CD14-positive monocyte (primary cell): ENCODE results near the gene C20orf204. TPM values are rescaled to one million over a fixed set of nuclear protein-coding genes. Genes with fewer than 3 reads are reported as not detected.

Experiments
- DNase-seq, 3 donors: peaks; one replicate each; pipeline ENCODE4 v3.0.0-alpha.2; 2011 to 2022
- H2AFZ ChIP-seq: 2 replicates; pipeline ENCODE4 v1.6.0; 2012; ENCODE audit warnings: mild to moderate bottlenecking, low read depth, low read length, inconsistent platforms; ENCODE audit not compliant: insufficient read depth, poor library complexity, severe bottlenecking
- H3K27ac ChIP-seq, 2 donors: 1 replicate in 1 of 2; 2 replicates in 1 of 2; pipeline ENCODE4 v1.5.1; 2012 to 2013; ENCODE audit warnings: low read length in 2 of 2, control low read depth in 1 of 2, inconsistent platforms in 1 of 2, low read depth in 1 of 2, mild to moderate bottlenecking in 1 of 2
- H3K27me3 ChIP-seq, 2 donors: one replicate each; pipeline versions ENCODE4 v1.6.0 to v1.6.1; 2011 to 2013; ENCODE audit warnings: low read length in 2 of 2; ENCODE audit not compliant: control insufficient read depth in 2 of 2, insufficient read depth in 2 of 2
- H3K36me3 ChIP-seq, 2 donors: replicated peaks in 1 of 2; 1 replicate in 1 of 2; 2 replicates in 1 of 2; pipeline versions ENCODE4 v1.5.1 to v1.6.1; 2012 to 2013; ENCODE audit warnings: low read length in 2 of 2, control low read depth in 1 of 2, inconsistent platforms in 1 of 2, mild to moderate bottlenecking in 1 of 2; ENCODE audit not compliant: insufficient read depth in 2 of 2, control insufficient read depth in 1 of 2
- H3K4me1 ChIP-seq, 2 donors: 1 replicate in 1 of 2; 2 replicates in 1 of 2; pipeline versions ENCODE4 v1.5.1 to v1.6.1; 2012 to 2013; ENCODE audit warnings: low read length in 2 of 2, control low read depth in 1 of 2, inconsistent platforms in 1 of 2, mild to moderate bottlenecking in 1 of 2, moderate library complexity in 1 of 2; ENCODE audit not compliant: insufficient read depth in 2 of 2, control insufficient read depth in 1 of 2
- H3K4me2 ChIP-seq: replicated peaks from 2 replicates; pipeline ENCODE3; 2012; ENCODE audit warnings: low read length, moderate library complexity, mild to moderate bottlenecking; ENCODE audit not compliant: poor library complexity, severe bottlenecking; ENCODE audit errors: extremely low read depth
- H3K4me3 ChIP-seq, 3 experiments: fragments of 200-600 bp in 1 of 3; sonication (generic) in 1 of 3; replicated peaks in 1 of 3; 1 replicate in 2 of 3; 2 replicates in 1 of 3; pipeline ENCODE4 v1.5.1; 2011 to 2013; ENCODE audit warnings: low read length in 3 of 3, mild to moderate bottlenecking in 3 of 3, control low read depth in 2 of 3, low read depth in 2 of 3, inconsistent platforms in 1 of 3, moderate library complexity in 1 of 3
- H3K79me2 ChIP-seq: 2 replicates; pipeline ENCODE4 v1.6.0; 2012; ENCODE audit warnings: mild to moderate bottlenecking, control low read depth, inconsistent platforms, low read length, moderate library complexity; ENCODE audit not compliant: insufficient read depth
- H3K9ac ChIP-seq: 2 replicates; pipeline ENCODE4 v1.6.0; 2017; ENCODE audit warnings: low read length, mild to moderate bottlenecking; ENCODE audit not compliant: insufficient read depth, poor library complexity, severe bottlenecking
- H3K9me3 ChIP-seq, 2 donors: replicated peaks in 1 of 2; 1 replicate in 1 of 2; 2 replicates in 1 of 2; pipeline versions ENCODE4 v1.5.1 to v1.6.1; 2012 to 2013; ENCODE audit warnings: low read length in 2 of 2, control low read depth in 1 of 2; ENCODE audit not compliant: control insufficient read depth in 1 of 2, insufficient read depth in 1 of 2
- H4K20me1 ChIP-seq: 2 replicates; pipeline ENCODE4 v1.6.0; 2012; ENCODE audit warnings: mild to moderate bottlenecking, low read length, control low read depth, moderate library complexity; ENCODE audit not compliant: insufficient read depth
- H3K27ac Mint-ChIP-seq, 7 donors: one replicate each; pipeline ENCODE4 v1.8.0; 2020; ENCODE audit warnings: mild to moderate bottlenecking in 7 of 7, mixed read lengths in 7 of 7, moderate library complexity in 6 of 7, inconsistent platforms in 2 of 7
- H3K27me3 Mint-ChIP-seq, 3 donors: one replicate each; pipeline ENCODE4 v1.8.0; 2021 to 2022; ENCODE audit warnings: low read depth in 3 of 3, mild to moderate bottlenecking in 3 of 3, mixed read lengths in 3 of 3, moderate library complexity in 3 of 3, inconsistent platforms in 1 of 3
- H3K36me3 Mint-ChIP-seq, 2 donors: one replicate each; pipeline ENCODE4 v1.8.0; 2020; ENCODE audit warnings: mixed read lengths in 2 of 2, inconsistent platforms in 1 of 2, mild to moderate bottlenecking in 1 of 2
- H3K4me1 Mint-ChIP-seq: one replicate; pipeline ENCODE4 v1.8.0; 2020; ENCODE audit warnings: mild to moderate bottlenecking, mixed read lengths
- H3K4me3 Mint-ChIP-seq, 2 donors: one replicate each; pipeline ENCODE4 v1.8.0; 2020; ENCODE audit warnings: mild to moderate bottlenecking in 2 of 2, mixed read lengths in 2 of 2, moderate library complexity in 1 of 2
- H3K9me3 Mint-ChIP-seq, 7 donors: one replicate each; pipeline ENCODE4 v1.8.0; 2020 to 2022; ENCODE audit warnings: mixed read lengths in 7 of 7, mild to moderate bottlenecking in 6 of 7, moderate library complexity in 6 of 7, inconsistent platforms in 2 of 7
- WGBS: methylation state at CpG from one replicate; pipeline ENCODE4 v1.1.5; 2013; ENCODE audit warnings: missing lambda C conversion rate; ENCODE audit not compliant: insufficient coverage; 5-methylcytosine and 5-hydroxymethylcytosine counted together
- intact Hi-C, 2 donors: fragments of 100-400 bp; cut with micrococcal nuclease; formaldehyde crosslinking; loops; one replicate each; pipeline versions ENCODE4 v1.15.0 to v1.15.1; 2023
- polyA plus RNA-seq, 3 donors: library from polyadenylated mRNA; depleted of rRNA in 1 of 3; unstranded in 2 of 3; stranded (reverse) in 1 of 3; fragments of 300-500 nt in 2 of 3; fragments of >200 nt in 1 of 3; fragmentation: Illumina TruSeq in 2 of 3; gene quantifications; 1 replicate in 2 of 3; 2 replicates in 1 of 3; pipeline ENCODE4 v1.2.3, GENCODE V29; 2012 to 2021
- TF ChIP-seq, protein P1 (sequence below): fragments of 200-600 bp; IDR thresholded peaks from one replicate; pipeline ENCODE4 v1.8.0; 2022; ENCODE audit warnings: antibody characterized with exemption, mild to moderate bottlenecking

C20orf204 gene
- polyA plus RNA-seq, 3 donors = 0.20 TPM; not detected in 2

DNA sequence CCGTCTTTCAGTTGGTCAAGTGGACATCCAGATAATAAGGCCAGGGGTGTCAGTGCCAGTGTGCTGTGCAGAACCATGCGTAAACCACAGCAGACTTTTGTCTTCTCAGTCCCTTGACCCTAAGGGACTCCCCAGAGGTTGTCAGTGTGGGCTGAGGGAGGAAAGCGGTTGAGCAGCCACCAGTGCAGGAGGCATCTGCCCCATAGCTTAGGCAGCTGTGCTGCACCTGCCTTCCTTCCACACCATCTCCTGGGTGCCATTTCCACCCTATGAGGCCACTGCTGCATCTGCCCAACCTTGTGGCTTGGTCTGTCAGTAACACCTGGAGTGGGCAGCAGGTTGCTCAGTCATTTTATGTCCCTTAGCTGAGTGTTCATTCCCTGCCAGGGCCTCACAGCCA lies 29.1 kb upstream of the C20orf204 start:
- H3K27me3 Mint-ChIP-seq = peaks cover 0 to 4% (median 0%) of the 10 kb centered on the region in 3 donors
- peaks cover 42% of the 10 kb centered on the region for H4K20me1 ChIP-seq
- WGBS = 100% methylated on average over 1 of the region's 3 CpGs
- H3K4me3 Mint-ChIP-seq = no peak overlapping the region
- H3K4me1 Mint-ChIP-seq = no peaks in the 10 kb centered on the region
- H3K27ac ChIP-seq = no peak overlapping the region
- H3K79me2 ChIP-seq = no peaks in the 10 kb centered on the region
- no peak overlapping the region for H3K4me3 ChIP-seq
- H3K9me3 ChIP-seq = peaks cover 0 to 7% of the 10 kb centered on the region in 2 donors
- H3K9me3 Mint-ChIP-seq = peaks cover 7 to 19% (median 10%) of the 10 kb centered on the region in 7 donors
- no peak overlapping the region for H3K9ac ChIP-seq
- no peak for DNase-seq
- intact Hi-C loops = no loop called here
- peaks cover 73 to 96% of the 10 kb centered on the region in 2 donors for H3K36me3 ChIP-seq
- peak overlapping the region in 1 of 7 donors; percentile 50 for H3K27ac Mint-ChIP-seq
- no peaks in the 10 kb centered on the region for H3K4me1 ChIP-seq
- no peak overlapping the region for H3K4me2 ChIP-seq
- peaks cover 71 to 93% of the 10 kb centered on the region in 2 donors for H3K36me3 Mint-ChIP-seq
- no peak overlapping the region for H2AFZ ChIP-seq
- TF ChIP-seq, protein P1, sequence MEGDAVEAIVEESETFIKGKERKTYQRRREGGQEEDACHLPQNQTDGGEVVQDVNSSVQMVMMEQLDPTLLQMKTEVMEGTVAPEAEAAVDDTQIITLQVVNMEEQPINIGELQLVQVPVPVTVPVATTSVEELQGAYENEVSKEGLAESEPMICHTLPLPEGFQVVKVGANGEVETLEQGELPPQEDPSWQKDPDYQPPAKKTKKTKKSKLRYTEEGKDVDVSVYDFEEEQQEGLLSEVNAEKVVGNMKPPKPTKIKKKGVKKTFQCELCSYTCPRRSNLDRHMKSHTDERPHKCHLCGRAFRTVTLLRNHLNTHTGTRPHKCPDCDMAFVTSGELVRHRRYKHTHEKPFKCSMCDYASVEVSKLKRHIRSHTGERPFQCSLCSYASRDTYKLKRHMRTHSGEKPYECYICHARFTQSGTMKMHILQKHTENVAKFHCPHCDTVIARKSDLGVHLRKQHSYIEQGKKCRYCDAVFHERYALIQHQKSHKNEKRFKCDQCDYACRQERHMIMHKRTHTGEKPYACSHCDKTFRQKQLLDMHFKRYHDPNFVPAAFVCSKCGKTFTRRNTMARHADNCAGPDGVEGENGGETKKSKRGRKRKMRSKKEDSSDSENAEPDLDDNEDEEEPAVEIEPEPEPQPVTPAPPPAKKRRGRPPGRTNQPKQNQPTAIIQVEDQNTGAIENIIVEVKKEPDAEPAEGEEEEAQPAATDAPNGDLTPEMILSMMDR = no peak
- H3K27me3 ChIP-seq = no peaks in the 10 kb centered on the region

DNA sequence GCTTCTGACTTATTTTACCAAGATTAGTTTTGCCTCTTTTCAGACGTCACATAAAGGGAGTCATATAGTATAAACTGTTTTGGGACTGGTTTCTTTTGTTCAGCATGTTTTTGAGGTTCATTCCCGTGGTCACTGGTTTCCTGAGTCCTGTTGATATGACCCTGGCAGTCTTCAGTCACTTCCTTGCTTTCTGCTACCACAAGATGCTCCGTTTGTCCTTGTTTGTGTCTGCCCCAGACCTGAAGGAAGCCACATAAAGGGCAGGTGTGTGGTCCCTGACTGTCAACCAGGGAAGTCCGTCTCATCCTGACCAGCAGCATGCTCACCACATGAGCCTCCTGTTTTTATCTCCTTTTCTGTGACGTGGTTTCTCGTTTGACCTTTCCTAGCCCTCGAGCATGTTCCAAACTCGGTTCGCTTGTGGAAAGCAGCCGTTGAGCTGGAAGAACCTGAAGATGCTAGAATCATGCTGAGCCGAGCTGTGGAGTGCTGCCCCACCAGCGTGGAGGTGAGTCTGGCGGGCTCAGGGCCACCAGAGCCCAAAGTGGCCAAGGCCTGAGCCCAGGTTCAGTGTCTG lies 26.1 kb upstream of the C20orf204 start:
- peaks cover 2% of the 10 kb centered on the region for H3K4me1 Mint-ChIP-seq
- Histone ChIP-seq H3K9ac (no peak overlapping the region), H4K20me1 (peaks cover 31% of the 10 kb centered on the region), H2AFZ (no peak overlapping the region), H3K27ac (no peak overlapping the region), H3K27me3 (no peaks in the 10 kb centered on the region), H3K4me2 (no peak overlapping the region), H3K9me3 (peaks cover 0 to 7% of the 10 kb centered on the region in 2 donors), H3K4me1 (no peaks in the 10 kb centered on the region), H3K36me3 (peaks cover 67 to 89% of the 10 kb centered on the region in 2 donors), H3K4me3 (no peak overlapping the region), H3K79me2 (no peaks in the 10 kb centered on the region)
- WGBS = 81% methylated on average over 12 of the region's 13 CpGs
- H3K27ac Mint-ChIP-seq = no peak overlapping the region
- no peak overlapping the region for H3K4me3 Mint-ChIP-seq
- peaks cover 7 to 19% (median 10%) of the 10 kb centered on the region in 7 donors for H3K9me3 Mint-ChIP-seq
- intact Hi-C loops = no loop called here
- TF ChIP-seq, protein P1 = no peak
- DNase-seq = no peak
- peaks cover 66 to 83% of the 10 kb centered on the region in 2 donors for H3K36me3 Mint-ChIP-seq
- peaks cover 0 to 4% (median 0%) of the 10 kb centered on the region in 3 donors for H3K27me3 Mint-ChIP-seq
